Measurements from ENCODE around the gene TPGS2.
"Not testable (repeated sequence)": the region's sequence is repeated elsewhere in the genome, so short reads cannot be mapped to it uniquely, and the experiment has no call there.

The TPGS2 gene

DNA sequence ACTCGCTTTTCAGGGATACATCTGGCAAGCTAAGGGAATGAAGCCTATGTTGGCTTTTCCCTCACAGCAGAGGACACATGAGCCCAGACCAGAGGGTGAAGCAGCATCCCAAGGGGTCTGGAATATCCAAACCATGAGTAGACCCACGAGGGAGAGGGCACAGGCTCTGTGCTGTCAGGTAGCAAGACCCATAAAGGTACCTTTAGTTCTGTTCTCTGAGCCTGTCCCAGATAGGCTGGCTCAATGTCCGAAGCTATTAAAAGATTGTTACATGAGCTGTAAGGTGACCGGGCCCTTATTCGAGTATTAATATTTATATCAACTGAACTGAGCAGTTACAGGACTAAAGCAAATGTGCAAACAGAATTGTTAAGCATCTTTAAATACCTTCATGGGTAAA lies 52.2 kb downstream of the TPGS2 start:
- in situ Hi-C loops (cut with MboI; ENCODE audit: low sequenced_read_pairs): no loop called here

DNA sequence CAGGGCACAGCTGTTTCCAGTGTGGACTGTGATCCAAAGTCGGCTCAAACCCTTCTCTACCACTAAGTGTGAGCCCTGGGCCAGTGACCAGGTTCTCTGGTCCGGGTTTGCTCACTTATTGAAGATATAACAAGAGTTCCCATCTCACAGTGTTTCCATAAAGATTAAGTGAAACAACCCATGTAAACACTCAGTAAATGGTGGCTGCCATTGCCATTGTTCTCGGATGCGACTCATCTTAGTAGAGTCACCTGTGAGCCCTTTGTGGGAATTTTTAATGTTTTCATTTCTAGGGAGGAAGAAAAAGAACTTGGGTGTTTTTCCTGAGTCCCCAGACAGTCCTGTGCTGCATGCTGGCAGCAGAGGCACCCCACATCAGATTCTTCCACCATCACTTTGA lies 53.4 kb downstream of the TPGS2 start:
- in situ Hi-C loops (cut with MboI; ENCODE audit: low sequenced_read_pairs): no loop called here

DNA sequence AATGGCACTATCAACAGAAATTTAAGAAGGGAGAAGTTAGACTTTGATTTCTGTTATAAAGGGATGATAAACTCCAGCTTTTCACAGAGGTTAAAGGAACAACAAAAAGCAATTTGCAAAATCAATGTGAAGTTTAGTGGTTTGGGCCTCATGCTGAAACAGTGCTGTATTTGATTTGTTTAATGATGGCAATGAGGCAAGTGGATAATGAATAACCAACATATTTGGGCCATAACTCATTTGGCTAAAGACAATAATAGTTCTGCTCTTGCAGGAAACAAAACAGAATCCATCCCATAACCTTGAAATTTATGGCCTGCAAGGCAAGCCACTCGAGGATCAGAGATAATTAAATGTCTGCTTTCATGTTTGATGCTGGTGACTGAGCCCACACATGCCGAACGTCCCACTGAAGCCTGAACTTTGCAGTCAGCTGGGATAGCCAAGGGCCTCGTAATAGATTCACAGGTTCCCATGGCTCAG lies 56.5 kb downstream of the TPGS2 start:
- in situ Hi-C loops (cut with MboI; ENCODE audit: low sequenced_read_pairs): no loop called here

DNA sequence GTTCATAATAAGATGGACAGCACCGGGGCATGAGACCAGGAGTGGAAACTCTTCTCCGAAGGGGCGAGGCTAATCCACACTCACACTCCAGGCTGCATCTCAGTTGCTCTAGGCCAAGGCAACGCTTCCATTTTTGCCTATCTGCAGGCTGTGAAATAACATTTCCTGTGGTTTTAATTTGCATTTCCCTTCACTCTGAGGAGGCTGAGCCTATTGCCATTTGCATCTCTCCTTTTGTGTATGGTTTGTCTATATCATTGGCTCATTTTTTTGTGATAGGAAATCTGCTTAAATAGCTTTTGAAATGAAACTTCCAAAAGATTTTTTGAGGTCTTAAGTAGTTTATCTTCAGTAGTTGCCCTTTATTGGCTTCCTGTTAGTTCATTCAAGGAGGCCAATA lies 57.6 kb downstream of the TPGS2 start:
- in situ Hi-C loops (cut with MboI; ENCODE audit: low sequenced_read_pairs): no loop called here

DNA sequence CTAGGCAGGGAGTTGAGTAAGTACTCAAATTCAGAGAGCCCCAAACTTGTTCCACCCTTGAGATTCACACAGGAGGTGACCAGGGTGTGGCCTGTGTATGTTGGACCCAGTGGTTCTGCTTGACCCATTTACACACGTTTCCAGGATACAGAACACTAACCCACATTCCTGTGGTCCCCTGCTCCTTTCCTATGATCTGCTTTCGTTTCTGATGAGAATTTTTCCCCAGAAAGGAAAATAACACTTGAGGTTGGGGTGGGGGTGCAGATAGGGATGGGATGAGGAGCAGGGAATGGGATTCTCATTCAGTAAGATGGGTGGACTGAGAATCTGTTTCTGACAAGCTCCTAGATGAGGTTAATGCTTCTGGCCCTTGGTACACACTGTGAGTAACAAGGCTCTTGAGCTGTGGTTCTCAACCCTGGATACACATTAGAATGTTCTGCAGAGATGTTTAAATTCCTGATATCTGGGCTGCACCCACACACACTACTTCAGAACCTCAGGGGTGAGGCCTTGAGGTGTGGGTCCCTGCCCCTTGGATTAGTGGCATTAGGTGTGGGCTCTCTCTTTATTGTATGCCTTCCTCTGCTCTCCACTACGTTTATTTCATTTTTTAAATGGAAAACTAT lies 58.4 kb downstream of the TPGS2 start:
- in situ Hi-C loops (cut with MboI; ENCODE audit: low sequenced_read_pairs): no loop called here

DNA sequence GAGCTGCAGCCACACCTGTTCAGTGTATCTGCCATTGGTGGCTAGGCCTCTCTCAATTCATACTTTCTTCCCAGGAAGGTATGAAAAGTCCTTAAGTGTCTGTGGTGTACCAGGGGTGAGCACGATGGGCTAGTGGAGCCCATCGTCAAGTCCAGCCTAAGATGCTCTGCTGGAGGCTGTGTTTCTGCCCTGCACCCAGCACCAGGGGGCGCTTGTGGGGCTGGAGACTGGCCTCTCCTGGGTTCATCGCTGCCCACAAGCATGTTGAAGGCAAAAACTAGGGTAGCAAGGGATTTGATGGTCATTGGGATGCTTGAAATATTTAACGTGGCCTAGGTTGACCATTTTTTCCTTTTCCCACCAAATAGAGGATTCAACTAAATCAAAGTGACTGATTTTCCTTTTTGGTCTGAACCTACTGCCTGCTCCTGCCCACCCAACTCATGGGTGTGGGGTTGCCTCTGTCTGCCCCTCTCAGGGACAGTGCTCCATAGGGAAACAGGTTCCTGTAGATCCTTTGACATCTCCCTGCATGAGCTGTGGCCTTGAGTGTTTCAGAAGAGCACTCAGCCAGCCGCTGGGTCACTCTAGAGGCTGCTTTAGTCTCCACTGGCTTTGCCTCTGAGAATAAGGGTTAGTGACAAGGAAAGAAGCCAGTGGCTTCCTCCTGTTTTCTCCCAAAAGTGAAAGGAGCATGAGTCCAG lies 59.0 kb downstream of the TPGS2 start:
- in situ Hi-C loops (cut with MboI; ENCODE audit: low sequenced_read_pairs): no loop called here

DNA sequence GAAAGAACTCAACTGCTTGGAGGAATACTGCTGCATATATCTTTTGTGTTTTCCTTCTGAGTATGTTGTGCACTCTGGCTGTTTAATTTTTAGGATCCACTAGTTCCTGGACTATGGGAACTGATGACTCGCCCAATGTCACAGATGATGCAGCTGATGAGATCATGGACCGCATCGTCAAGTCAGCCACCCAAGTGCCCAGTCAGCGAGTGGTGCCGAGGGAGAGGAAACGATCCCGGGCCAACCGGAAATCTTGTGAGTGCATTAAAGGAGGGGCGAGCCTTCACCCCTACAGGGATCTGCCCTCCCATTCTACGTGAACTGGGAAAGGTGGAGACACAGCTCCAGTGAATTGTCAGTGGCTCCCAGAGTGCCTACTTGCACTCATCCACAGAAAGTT lies 59.6 kb downstream of the TPGS2 start:
- in situ Hi-C loops (cut with MboI; ENCODE audit: low sequenced_read_pairs): no loop called here

DNA sequence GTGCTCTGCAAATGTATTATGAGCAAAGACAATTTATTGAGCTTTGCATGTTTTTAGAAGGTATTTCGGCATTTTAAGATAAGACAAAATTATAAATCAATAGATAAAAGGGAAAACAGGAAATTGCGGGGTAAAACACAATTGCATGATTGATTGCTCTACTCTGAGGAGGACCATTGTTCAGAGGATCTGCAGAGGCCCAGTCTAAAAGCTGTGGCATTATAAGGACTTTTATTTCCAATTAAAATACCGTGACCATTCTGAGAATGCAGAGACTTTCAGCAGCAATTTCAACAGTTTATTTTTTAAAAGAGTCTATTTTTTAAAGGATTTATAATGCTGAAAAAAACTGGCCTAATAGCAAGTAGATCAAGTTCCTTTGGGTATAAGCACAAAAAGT lies 62.0 kb downstream of the TPGS2 start:
- in situ Hi-C loops (cut with MboI; ENCODE audit: low sequenced_read_pairs): no loop called here

DNA sequence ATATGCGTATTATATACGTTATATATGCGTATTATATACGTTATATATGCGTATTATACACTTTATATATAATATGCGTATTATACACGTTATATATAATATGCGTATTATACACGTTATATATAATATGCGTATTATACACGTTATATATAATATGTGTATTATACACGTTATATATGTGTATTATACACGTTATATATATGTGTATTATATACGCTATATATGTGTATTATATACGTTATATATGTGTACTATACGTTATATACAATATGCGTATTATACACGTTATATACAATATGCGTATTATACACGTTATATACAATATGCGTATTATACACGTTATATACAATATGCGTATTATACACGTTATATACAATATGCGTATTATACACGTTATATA lies 65.8 kb downstream of the TPGS2 start:
- in situ Hi-C loops (cut with MboI; ENCODE audit: low sequenced_read_pairs): not testable (repeated sequence)

DNA sequence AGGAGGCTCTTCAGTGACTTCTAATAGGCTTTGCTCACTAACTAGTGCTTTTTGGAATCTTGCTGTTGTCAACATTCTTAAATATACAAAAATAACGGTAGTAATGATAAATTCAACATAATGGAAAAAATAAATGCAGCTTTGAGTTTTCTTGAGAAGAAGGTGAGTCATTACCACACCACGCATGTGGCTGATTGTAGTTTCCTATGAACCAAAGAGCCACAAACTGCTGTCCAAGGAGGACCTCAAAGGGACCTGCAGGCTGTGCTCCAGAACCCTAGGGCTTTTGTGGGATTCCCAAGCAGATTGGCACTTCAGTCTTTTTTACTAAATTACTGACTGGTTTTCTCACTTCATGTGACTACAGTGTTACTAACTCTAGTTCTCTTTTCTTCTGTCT lies 66.7 kb downstream of the TPGS2 start:
- in situ Hi-C loops (cut with MboI; ENCODE audit: low sequenced_read_pairs): no loop called here

DNA sequence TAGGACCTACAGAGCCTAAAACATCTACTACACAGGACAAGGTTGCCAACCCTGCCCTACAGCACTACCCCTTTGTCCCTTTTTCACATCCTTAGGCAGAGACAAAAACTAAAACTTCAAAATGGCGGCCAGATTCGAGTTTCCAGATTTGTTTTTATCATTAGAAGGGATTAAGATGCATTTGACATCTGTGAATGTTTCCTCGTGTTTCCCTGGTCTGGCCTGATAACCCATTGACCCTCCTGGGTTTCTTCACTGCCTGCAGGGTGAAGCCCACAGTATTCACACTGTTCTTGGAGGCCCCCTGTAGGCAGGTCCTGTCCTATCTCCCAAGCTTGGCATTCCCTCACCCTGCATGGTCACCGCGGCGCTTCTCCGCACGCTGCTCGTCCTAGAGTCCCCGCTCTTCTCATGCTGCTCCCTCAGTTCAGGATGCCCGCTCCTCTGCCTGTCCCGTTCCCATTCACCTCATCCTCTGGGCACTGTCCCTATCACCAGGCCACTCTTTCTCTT lies 67.6 kb downstream of the TPGS2 start:
- in situ Hi-C loops (cut with MboI; ENCODE audit: low sequenced_read_pairs): no loop called here

DNA sequence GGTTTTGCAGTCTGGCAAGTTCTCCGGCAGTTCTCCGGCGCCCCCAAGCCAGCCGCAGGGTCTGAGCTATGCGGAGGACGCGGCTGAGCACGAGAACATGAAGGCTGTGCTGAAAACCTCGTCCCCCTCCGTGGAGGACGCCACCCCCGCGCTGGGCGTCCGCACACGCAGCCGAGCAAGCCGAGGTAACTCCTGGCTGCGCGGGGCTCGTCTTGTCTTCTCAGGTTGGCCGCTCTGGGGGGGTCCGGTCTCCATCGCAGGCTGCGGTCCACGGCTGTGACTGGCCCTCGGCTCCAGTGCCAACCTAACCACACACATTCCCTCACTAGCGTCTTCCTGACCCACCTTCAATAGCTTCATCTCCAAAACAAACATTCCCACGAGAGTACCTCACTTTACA lies 68.2 kb downstream of the TPGS2 start:
- in situ Hi-C loops (cut with MboI; ENCODE audit: low sequenced_read_pairs): no loop called here

DNA sequence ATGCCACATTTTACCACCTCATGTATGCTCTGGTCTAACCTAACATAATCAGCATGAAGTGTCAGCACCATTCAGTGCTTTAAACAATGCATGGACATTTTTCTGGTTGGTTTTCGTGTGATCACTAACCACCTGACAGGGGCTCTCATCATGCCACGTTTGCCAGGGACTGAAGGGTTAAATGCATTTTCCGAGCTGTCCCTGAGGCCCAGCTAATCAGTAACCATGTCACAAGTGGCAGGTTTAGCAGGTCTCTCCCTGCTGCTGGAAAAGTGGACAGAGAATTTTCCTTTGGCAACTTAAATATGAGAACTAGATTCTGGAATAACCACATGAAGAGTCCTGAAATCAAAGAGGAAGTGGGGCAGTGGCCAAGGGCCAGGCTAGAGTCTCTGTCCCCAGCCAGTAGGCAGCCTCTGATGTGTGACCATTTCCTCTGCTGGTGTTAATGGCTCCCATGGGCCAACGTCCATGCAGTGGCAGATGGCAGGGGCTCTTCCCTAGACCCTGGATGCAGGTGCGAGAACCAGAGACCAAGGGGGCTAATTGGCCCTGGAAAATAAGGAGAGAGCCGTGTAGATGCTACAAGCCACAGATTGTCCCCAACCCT lies 69.5 kb downstream of the TPGS2 start:
- in situ Hi-C loops (cut with MboI; ENCODE audit: low sequenced_read_pairs): no loop called here

DNA sequence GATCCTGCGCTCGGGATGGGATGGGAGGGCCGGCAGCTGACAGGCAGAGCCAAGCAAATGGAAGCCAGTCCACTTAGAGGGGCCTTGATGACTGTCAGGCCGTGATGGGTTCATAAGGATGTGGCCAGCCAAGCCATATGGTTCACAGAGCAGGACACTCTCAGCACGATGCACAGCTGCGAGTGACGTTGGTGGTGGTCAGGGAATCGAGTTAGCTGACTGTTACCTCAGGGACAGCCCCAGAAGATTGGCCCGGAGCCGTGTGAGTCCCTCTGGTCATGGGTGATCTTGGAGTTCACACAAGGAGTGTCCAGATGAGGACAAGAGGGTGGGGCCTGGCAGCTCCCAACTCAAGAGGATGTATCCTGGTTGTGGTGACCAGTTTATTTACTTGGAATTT lies 70.2 kb downstream of the TPGS2 start:
- in situ Hi-C loops (cut with MboI; ENCODE audit: low sequenced_read_pairs): no loop called here

DNA sequence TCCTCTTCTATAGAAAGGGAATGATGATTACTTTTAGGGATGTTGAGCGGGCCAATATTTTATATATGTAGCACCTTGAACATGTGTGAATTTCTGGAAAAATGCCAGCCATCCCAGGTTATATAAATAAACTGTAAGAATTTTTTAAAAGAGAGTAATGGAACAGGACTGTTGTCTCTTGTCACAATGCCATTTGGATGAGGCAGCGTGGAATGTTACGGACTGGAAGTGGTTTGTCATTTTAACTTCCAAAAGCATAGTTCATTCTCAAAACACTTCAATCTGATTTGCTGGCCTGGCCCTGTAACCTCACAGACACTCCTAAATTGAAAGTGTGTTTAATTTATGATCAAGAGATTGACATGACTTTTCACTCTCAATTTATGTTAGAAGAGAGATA lies 70.8 kb downstream of the TPGS2 start:
- in situ Hi-C loops (cut with MboI; ENCODE audit: low sequenced_read_pairs): no loop called here

DNA sequence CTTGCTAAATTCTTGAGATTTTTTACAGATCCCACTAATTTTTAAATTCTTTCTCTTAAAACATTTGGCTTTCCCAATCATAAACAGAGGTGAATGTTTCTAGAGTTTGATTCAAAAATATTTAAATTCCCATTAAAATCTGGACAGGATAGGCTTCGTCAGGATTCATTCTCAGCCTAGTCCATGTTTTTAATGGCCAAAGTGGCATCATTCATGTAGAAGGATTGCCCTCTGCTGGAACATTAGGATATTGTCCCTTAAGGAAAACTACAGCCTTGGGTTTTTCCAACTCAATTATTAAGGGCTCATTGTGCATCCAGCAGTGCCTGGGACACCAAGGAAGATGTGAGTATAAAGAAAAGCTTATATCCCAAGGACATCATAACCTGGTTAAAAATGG lies 71.7 kb downstream of the TPGS2 start:
- in situ Hi-C loops (cut with MboI; ENCODE audit: low sequenced_read_pairs): no loop called here

DNA sequence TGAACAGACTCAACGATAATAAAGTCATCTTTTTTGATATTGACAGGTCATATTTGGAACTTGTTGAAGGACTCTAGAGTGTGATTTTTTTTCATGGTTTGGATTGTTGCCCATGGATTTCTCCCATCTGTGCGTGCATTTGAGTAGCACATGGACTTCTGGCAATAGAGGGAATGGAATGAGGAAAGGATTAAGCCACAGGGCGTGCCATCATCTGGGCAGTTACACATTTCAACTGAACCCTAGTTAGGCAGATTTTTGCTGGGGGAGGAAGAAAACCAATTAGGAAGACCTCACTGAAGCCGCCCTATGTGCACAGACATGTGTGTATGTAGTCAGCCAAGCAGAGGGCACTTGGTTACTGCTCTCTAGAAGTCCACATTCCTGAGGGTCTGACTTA lies 72.6 kb downstream of the TPGS2 start:
- in situ Hi-C loops (cut with MboI; ENCODE audit: low sequenced_read_pairs): no loop called here

DNA sequence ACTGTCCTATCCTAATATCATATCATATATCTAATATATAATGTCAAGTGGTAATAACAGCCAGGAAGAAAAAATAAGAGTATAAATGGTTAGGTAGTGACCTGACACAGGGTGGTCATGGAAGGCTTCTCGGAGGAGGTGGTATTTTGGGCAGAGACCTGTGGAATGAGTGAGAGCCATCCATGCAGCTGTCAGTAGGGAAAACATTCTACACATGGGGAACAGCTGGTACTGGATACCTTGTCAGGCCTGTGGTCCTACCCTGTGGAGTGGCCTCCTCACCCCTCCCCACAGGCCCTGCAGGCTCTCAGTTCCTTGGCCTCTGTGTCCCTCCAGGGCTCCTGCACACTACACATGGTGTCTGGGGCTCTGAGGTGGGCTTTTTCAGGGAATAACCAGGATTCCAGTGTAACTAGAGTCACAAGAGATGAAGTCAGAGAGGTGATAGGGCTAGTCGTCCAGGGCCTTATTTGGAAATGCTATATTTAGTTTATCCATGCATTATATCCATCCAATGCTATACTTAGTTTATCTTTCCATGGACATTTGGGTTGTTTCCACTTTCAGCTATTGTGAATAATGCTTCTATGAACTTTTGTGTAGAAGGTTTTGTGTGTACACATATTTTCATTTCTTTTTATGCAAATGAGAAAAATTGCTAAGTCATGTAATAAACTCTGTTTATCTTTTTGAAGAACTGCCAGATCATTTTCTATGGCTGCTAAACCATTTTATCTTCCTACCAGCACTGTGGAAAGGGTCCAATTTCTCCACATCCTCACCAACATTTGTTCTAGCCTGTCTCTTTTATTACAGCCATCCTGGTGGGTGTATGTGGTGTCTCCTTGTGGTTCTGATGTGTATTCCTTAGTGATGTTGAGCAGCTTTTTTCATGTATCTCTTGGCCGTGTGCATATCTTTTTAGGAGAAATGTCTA lies 75.6 kb downstream of the TPGS2 start:
- in situ Hi-C loops (cut with MboI; ENCODE audit: low sequenced_read_pairs): no loop called here

DNA sequence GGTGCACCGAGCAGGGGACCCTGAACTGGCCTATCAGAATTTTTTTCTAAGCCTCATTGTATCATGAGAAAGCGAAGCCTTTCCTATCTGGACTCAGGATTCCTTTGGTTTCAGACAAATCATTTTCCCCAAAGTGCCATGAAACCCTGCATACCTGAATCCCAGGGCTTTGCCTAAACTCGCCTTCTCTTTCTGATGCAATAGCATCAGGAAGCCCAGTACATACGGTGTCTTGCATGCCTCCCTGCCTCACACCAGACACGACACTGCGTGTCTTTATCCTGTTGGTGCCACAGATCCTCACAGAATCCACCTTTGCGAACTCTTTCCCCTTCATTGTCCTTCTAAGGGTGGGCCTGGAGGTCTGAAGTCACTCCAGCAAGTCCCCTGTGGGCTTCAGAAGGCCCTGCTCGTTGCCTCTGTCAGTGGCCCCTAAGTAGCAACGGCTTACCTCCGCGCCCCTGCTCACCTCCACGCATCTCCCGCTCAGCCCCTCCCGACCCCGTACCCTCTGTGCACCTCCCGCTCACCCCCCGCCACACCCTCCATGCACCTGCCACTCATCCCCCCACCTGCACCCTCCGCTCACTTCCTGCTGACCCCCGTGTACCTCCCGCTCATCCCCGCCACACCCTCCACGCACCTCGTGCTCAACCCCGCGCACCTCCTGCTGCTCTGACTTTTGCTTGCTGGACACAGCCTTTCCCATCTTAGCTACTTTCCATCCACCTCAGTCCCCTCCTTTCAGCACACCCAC lies 83.4 kb downstream of the TPGS2 start:
- in situ Hi-C loops (cut with MboI; ENCODE audit: low sequenced_read_pairs): no loop called here

DNA sequence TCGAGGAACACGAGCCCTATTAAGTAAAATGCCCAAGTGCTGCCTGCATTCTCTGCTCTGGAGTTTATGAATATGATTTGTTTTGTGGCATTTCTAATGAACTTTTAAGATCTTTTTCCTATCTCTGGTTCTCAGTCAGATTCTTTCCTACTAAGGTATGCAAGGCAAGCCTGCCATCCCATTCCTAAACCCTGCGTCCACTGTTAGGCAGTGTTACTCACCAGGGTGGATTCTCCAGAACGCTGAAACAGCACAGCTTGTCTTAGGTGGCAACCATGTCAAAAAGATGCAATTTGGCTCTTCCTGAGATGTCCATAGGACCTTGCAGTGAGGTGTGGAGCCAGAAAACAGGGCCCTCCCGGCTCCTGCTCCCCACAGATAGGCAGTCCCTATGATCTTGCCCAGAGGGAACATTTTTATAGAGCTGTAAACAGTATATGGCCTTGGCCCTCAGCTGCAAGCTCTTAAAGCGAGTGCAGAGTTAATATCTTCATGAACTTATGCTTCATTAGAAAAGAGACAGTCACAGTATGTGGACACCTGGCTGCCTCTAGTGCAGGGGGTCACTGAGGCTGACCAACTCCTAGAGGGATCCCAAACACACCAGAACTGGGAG lies 84.4 kb downstream of the TPGS2 start:
- in situ Hi-C loops (cut with MboI; ENCODE audit: low sequenced_read_pairs): no loop called here
